ENCODE data around the gene UFD1. TPM values are rescaled to one million over a fixed set of nuclear protein-coding genes. Genes with fewer than 3 reads are reported as not detected.

The UFD1 gene
- total and polyA plus RNA-seq, 2 donors (not counting 1 experiment from before 2014, with no cell fraction given): 43.5 to 70.1 TPM

DNA sequence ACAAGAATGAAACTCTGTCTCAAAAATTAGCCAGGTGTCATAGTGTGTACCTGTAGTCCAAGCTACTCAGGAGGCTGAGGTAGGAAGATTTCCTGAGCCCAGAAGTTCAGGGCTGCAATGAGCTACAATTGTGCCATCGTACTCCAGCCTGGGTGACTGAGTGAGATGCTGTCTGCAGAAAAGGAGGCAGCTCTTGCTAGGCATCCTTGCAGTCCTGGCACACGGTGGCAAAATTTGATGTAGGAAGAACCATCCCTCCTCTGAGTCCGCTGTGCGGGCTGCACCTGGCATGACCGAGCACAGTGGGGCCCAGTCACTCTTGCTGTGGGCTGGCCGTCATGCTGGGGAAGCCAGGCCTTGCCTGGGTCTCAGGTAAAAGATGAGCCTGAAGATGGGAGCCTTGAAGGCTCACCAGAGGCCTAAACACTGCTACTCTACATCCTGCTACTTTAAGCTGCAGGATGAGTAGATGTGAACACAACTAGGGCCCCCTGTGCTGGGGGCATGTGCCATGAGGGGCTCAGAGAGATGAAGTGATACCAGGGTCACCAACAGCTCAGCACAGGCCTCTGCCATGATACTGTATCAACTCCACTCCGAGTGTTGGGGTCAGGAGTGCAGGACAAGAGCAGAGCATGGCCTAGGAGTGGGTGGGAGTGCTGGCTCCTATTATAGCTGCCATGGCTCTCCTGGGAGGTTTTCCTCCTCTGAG is 19.3 kb upstream of the UFD1 start:
- H3K4me3 Mint-ChIP-seq: no peak overlapping the region
- H3K4me1 Mint-ChIP-seq: no peaks in the 10 kb centered on the region
- no peak overlapping the region for H2AFZ ChIP-seq (ENCODE audit: insufficient read depth, low read depth, low read length, poor library complexity, severe bottlenecking)
- ChIA-PET POLR2A (no interaction called here), CTCF (interaction anchor here (1.0 kb wide), 1 partner anchor 132 kb away, joined by 3 read pairs; no protein-coding TSS in a partner anchor)
- no peaks in the 10 kb centered on the region for H3K27me3 ChIP-seq (replicated peaks in 1 of 4; ENCODE audit: control extremely low read depth in 1 of 4, control insufficient read depth in 3 of 4, insufficient read depth in 4 of 4, low read length in 3 of 4)
- no peaks in the 10 kb centered on the region for H3K79me2 ChIP-seq (ENCODE audit: control insufficient read depth, insufficient read depth, low read length)
- 98% methylated on average over 6 of the region's 7 CpGs for WGBS (ENCODE audit: insufficient coverage)
- DNase-seq: no peak
- no peaks in the 10 kb centered on the region for H3K4me1 ChIP-seq (ENCODE audit: control insufficient read depth in 2 of 2, insufficient read depth in 2 of 2, low read length in 2 of 2)
- no peak overlapping the region for H3K4me2 ChIP-seq (replicated peaks; ENCODE audit: low read depth, low read length, poor library complexity, severe bottlenecking)
- H3K4me3 ChIP-seq (ENCODE audit: control extremely low read depth in 1 of 5, extremely low read depth in 1 of 5, insufficient read depth in 1 of 5, low read depth in 2 of 5, low read length in 4 of 5): no peak overlapping the region
- H3K36me3 ChIP-seq (replicated peaks in 1 of 2; ENCODE audit: control extremely low read depth in 1 of 2, control insufficient read depth in 1 of 2, extremely low read depth in 1 of 2, insufficient read depth in 2 of 2, low read length in 1 of 2): no peaks in the 10 kb centered on the region
- no peak overlapping the region for H3K27ac Mint-ChIP-seq
- H4K20me1 ChIP-seq (ENCODE audit: control insufficient read depth, insufficient read depth, low read length, poor library complexity, severe bottlenecking): no peaks in the 10 kb centered on the region
- no peak for ATAC-seq (ENCODE audit: low read depth)
- no peak overlapping the region for H3K9ac ChIP-seq (ENCODE audit: low read length)
- no peaks in the 10 kb centered on the region for H3K9me3 Mint-ChIP-seq (ENCODE audit: insufficient read depth)
- H3K27me3 Mint-ChIP-seq: no peaks in the 10 kb centered on the region
- TF ChIP-seq EZH2 (IDR thresholded peaks at IDR 0.05; ENCODE audit: borderline replicate concordance, insufficient read depth, low read depth, low read length, poor library complexity, severe bottlenecking): no peak
- no peaks in the 10 kb centered on the region for H3K9me3 ChIP-seq (ENCODE audit: control extremely low read depth in 1 of 3, control insufficient read depth in 2 of 3, insufficient read depth in 1 of 3, low read length in 2 of 3)
- intact Hi-C loops (cut with micrococcal nuclease): no loop called here
- no peak overlapping the region for H3K27ac ChIP-seq (ENCODE audit: low read length in 2 of 2)

DNA sequence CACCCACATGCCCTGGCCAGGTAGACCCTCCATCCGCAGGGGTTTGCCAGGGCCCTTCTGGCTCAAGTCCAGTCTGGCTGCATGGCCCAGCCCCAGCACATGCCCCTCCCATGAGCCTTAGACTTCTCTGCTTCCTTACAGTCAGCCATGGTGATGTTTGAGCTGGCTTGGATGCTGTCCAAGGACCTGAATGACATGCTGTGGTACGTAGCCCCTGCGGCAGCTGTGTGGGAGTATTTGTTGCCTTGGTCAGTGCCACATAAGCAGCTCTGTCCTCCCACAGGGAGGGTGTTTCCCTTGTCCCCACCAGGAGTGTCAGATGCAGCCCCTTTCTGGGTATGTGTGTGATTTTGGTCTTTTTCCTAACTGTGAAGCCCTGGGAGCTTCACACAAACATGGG is 18.3 kb upstream of the UFD1 start:
- intact Hi-C loops (cut with micrococcal nuclease): no loop called here
- Histone ChIP-seq H3K9ac (ENCODE audit: low read length) (no peak overlapping the region), H3K36me3 (replicated peaks in 1 of 2; ENCODE audit: control extremely low read depth in 1 of 2, control insufficient read depth in 1 of 2, extremely low read depth in 1 of 2, insufficient read depth in 2 of 2, low read length in 1 of 2) (no peaks in the 10 kb centered on the region), H3K4me2 (replicated peaks; ENCODE audit: low read depth, low read length, poor library complexity, severe bottlenecking) (no peak overlapping the region), H3K4me1 (ENCODE audit: control insufficient read depth in 2 of 2, insufficient read depth in 2 of 2, low read length in 2 of 2) (no peaks in the 10 kb centered on the region), H3K27me3 (replicated peaks in 1 of 4; ENCODE audit: control extremely low read depth in 1 of 4, control insufficient read depth in 3 of 4, insufficient read depth in 4 of 4, low read length in 3 of 4) (no peaks in the 10 kb centered on the region), H3K79me2 (ENCODE audit: control insufficient read depth, insufficient read depth, low read length) (no peaks in the 10 kb centered on the region), H3K9me3 (ENCODE audit: control extremely low read depth in 1 of 3, control insufficient read depth in 2 of 3, insufficient read depth in 1 of 3, low read length in 2 of 3) (no peaks in the 10 kb centered on the region), H2AFZ (ENCODE audit: insufficient read depth, low read depth, low read length, poor library complexity, severe bottlenecking) (no peak overlapping the region), H3K27ac (ENCODE audit: low read length in 2 of 2) (no peak overlapping the region), H3K4me3 (ENCODE audit: control extremely low read depth in 1 of 5, extremely low read depth in 1 of 5, insufficient read depth in 1 of 5, low read depth in 2 of 5, low read length in 4 of 5) (no peak overlapping the region), H4K20me1 (ENCODE audit: control insufficient read depth, insufficient read depth, low read length, poor library complexity, severe bottlenecking) (no peaks in the 10 kb centered on the region)
- Mint-ChIP-seq H3K27ac (no peak overlapping the region), H3K4me3 (no peak overlapping the region), H3K4me1 (no peaks in the 10 kb centered on the region), H3K27me3 (no peaks in the 10 kb centered on the region), H3K9me3 (ENCODE audit: insufficient read depth) (no peaks in the 10 kb centered on the region)
- no peak for TF ChIP-seq EZH2 (IDR thresholded peaks at IDR 0.05; ENCODE audit: borderline replicate concordance, insufficient read depth, low read depth, low read length, poor library complexity, severe bottlenecking)
- TF ChIP-seq, protein P1, sequence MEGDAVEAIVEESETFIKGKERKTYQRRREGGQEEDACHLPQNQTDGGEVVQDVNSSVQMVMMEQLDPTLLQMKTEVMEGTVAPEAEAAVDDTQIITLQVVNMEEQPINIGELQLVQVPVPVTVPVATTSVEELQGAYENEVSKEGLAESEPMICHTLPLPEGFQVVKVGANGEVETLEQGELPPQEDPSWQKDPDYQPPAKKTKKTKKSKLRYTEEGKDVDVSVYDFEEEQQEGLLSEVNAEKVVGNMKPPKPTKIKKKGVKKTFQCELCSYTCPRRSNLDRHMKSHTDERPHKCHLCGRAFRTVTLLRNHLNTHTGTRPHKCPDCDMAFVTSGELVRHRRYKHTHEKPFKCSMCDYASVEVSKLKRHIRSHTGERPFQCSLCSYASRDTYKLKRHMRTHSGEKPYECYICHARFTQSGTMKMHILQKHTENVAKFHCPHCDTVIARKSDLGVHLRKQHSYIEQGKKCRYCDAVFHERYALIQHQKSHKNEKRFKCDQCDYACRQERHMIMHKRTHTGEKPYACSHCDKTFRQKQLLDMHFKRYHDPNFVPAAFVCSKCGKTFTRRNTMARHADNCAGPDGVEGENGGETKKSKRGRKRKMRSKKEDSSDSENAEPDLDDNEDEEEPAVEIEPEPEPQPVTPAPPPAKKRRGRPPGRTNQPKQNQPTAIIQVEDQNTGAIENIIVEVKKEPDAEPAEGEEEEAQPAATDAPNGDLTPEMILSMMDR (IDR thresholded peaks at IDR 0.05): no peak
- 84% methylated on average over 3 of the region's 3 CpGs for WGBS (ENCODE audit: insufficient coverage)
- no peak for ATAC-seq (ENCODE audit: low read depth)
- CTCF ChIA-PET: interaction anchor here (2.1 kb wide), 1 partner anchor 133 kb away, joined by 14 read pairs; no protein-coding TSS in a partner anchor
- no peak for DNase-seq
- POLR2A ChIA-PET: no interaction called here
